SK-N-SH (cell line): Measurements from ENCODE around the gene HOTAIR. TPM values are rescaled to one million over a fixed set of nuclear protein-coding genes. Genes with fewer than 3 reads are reported as not detected.
A peak's percentile ranks its signal among the peaks of the same experiment; 100 is the strongest.

Source experiments
- CTCF ChIA-PET: fragments of 300-600, 350-600 bp; formaldehyde crosslinking; extraction: SDS; loops from one replicate; lab custom pipeline; 2021; lab: Yijun Ruan, JAX
- POLR2A ChIA-PET: fragments of 350-600 bp; sonication (Branson Sonifier 250); formaldehyde crosslinking; extraction: SDS; loops from one replicate; lab custom pipeline; 2020; ENCODE audit warnings: antibody characterized with exemption, inconsistent platforms; lab: Yijun Ruan, JAX
- DNase-seq: peaks from one replicate; pipeline ENCODE4 v3.0.0; 2012
- H2AFZ ChIP-seq: fragments of 200-600 bp; sonication (generic); 2 replicates; pipeline ENCODE4 v1.8.1; 2016; ENCODE audit warnings: antibody characterized with exemption, mild to moderate bottlenecking, low read depth
- H3F3A ChIP-seq: fragments of 200-600 bp; sonication (generic); replicated peaks from 2 replicates; pipeline ENCODE3; 2016; ENCODE audit warnings: antibody characterized with exemption, mild to moderate bottlenecking; ENCODE audit not compliant: insufficient read depth
- H3K27ac ChIP-seq, 2 experiments: fragments of 200-500 bp in 1 of 2; fragments of 200-600 bp in 1 of 2; sonication (Bioruptor generic) in 1 of 2; sonication (generic), shearing (Covaris generic) in 1 of 2; 2 replicates each; pipeline versions ENCODE4 v1.5.1 to v1.6.1; 2014 to 2016; ENCODE audit warnings: low read depth in 2 of 2, inconsistent platforms in 1 of 2, low read length in 1 of 2, mild to moderate bottlenecking in 1 of 2, mixed read lengths in 1 of 2
- H3K27me3 ChIP-seq: fragments of 200-600 bp; sonication (generic), shearing (Covaris generic); 2 replicates; pipeline ENCODE4 v1.6.1; 2016; ENCODE audit warnings: mixed run types; ENCODE audit not compliant: insufficient read depth
- H3K36me3 ChIP-seq, 2 experiments: fragments of 200-500 bp in 1 of 2; fragments of 200-600 bp in 1 of 2; sonication (Bioruptor generic) in 1 of 2; sonication (generic) in 1 of 2; replicated peaks in 1 of 2; 2 replicates each; pipeline versions ENCODE3 to v1.5.1; 2014 to 2016; ENCODE audit warnings: low read length in 1 of 2, mild to moderate bottlenecking in 1 of 2; ENCODE audit not compliant: insufficient read depth in 2 of 2, control insufficient read depth in 1 of 2
- H3K4me1 ChIP-seq, 2 experiments: fragments of 200-500 bp in 1 of 2; fragments of 200-600 bp in 1 of 2; sonication (Bioruptor generic) in 1 of 2; sonication (generic), shearing (Covaris generic) in 1 of 2; 2 replicates each; pipeline versions ENCODE4 v1.5.1 to v1.6.1; 2014 to 2016; ENCODE audit warnings: low read depth in 1 of 2, low read length in 1 of 2, mixed run types in 1 of 2; ENCODE audit not compliant: insufficient read depth in 2 of 2, control insufficient read depth in 1 of 2
- H3K4me2 ChIP-seq: fragments of 200-600 bp; sonication (generic), shearing (Covaris generic); 2 replicates; pipeline ENCODE4 v1.6.1; 2017; ENCODE audit warnings: mixed run types
- H3K4me3 ChIP-seq, 2 experiments: fragments of 200-500 bp in 1 of 2; fragments of 200-600 bp in 1 of 2; sonication (Bioruptor generic) in 1 of 2; sonication (generic), shearing (Covaris generic) in 1 of 2; 2 replicates each; pipeline versions ENCODE4 v1.5.1 to v1.8.1; 2014 to 2016; ENCODE audit warnings: low read depth in 2 of 2, inconsistent platforms in 1 of 2, low read length in 1 of 2, mild to moderate bottlenecking in 1 of 2, mixed read lengths in 1 of 2, moderate library complexity in 1 of 2
- H3K79me2 ChIP-seq: fragments of 200-600 bp; sonication (generic); 2 replicates; pipeline ENCODE4 v1.8.1; 2017; ENCODE audit warnings: mild to moderate bottlenecking; ENCODE audit not compliant: insufficient read depth
- H3K9ac ChIP-seq: fragments of 200-600 bp; sonication (generic); 2 replicates; pipeline ENCODE4 v1.6.1; 2017; ENCODE audit warnings: mixed run types
- H3K9me2 ChIP-seq: fragments of 200-600 bp; sonication (generic); 2 replicates; pipeline ENCODE4 v1.6.1; 2017; ENCODE audit warnings: mixed run types
- H3K9me3 ChIP-seq: fragments of 200-600 bp; sonication (generic); 2 replicates; pipeline ENCODE4 v1.6.1; 2017; ENCODE audit warnings: mixed run types, mild to moderate bottlenecking, moderate library complexity
- H4K20me1 ChIP-seq: fragments of 200-600 bp; sonication (generic); 2 replicates; pipeline ENCODE4 v1.6.1; 2017; ENCODE audit warnings: mild to moderate bottlenecking, mixed run types; ENCODE audit not compliant: insufficient read depth
- ELF1 ChIP-seq: IDR thresholded peaks from 2 replicates; pipeline ENCODE4 v1.4.0; 2012
- EZH2phosphoT487 ChIP-seq: fragments of 200-600 bp; sonication (generic); IDR thresholded peaks from 2 replicates; pipeline ENCODE4 v1.6.1; 2017; ENCODE audit warnings: low read depth, mixed run types, mild to moderate bottlenecking, antibody characterized with exemption, moderate library complexity, borderline replicate concordance
- GATA2 ChIP-seq: sonication (generic); formaldehyde crosslinking; IDR thresholded peaks from 2 replicates; pipeline ENCODE4 v1.5.0; 2020; ENCODE audit warnings: mild to moderate bottlenecking, missing genetic modification reagents
- NFIC ChIP-seq: IDR thresholded peaks from 2 replicates; pipeline ENCODE4 v1.4.0; 2012; ENCODE audit warnings: borderline replicate concordance
- RFX5 ChIP-seq: IDR thresholded peaks from 2 replicates; pipeline ENCODE4 v1.6.1; 2012; ENCODE audit warnings: mild to moderate bottlenecking, improper control_type of control experiment, low read length
- RXRA ChIP-seq: IDR thresholded peaks from 2 replicates; pipeline ENCODE4 v1.4.0; 2012; ENCODE audit warnings: low read depth, mild to moderate bottlenecking, borderline replicate concordance
- TEAD4 ChIP-seq: IDR thresholded peaks from 2 replicates; pipeline ENCODE4 v1.4.0; 2012; ENCODE audit warnings: mild to moderate bottlenecking, borderline replicate concordance; ENCODE audit not compliant: insufficient read depth
- WGBS: methylation state at CpG from one replicate; pipeline ENCODE4 v1.1.6; 2017; ENCODE audit warnings: low lambda C conversion rate; 5-methylcytosine and 5-hydroxymethylcytosine counted together
- polyA plus RNA-seq, 3 experiments: library from polyadenylated mRNA; depleted of rRNA; stranded (reverse); fragments of >200 nt; gene quantifications; 2 replicates each; pipeline ENCODE4 v1.2.3, GENCODE V29; 2012

HOTAIR gene
- polyA plus RNA-seq, 1 of the 3 experiments (the other 2 are of a cell fraction) = not detected

- DNase-seq = no peak
- Histone ChIP-seq H3K4me1 (peaks cover 0 to 2% of the 10 kb centered on the region in 2 experiments; a peak in 2 of 4 replicates), H3K27me3 (peaks cover 98% of the 10 kb centered on the region), H3K9ac (no peak overlapping the region), H2AFZ (no peak overlapping the region), H3F3A (no peaks in the 10 kb centered on the region), H3K4me2 (no peak overlapping the region), H3K27ac (no peak overlapping the region), H3K79me2 (no peaks in the 10 kb centered on the region), H3K9me3 (no peaks in the 10 kb centered on the region), H3K4me3 (no peak overlapping the region), H4K20me1 (no peaks in the 10 kb centered on the region), H3K36me3 (no peaks in the 10 kb centered on the region), H3K9me2 (no peaks in the 10 kb centered on the region)
- POLR2A ChIA-PET = no interaction called here
- TF ChIP-seq NFIC (no peak), GATA2 (CRISPR knock-in tag) (no peak), EZH2phosphoT487 (no peak), ELF1 (no peak)
- 11% methylated on average over 11 of the region's 11 CpGs for WGBS
- CTCF ChIA-PET = interaction anchor here (0.6 to 12.7 kb wide), 6 partner anchors 10 to 236 kb away, joined by 3 to 134 read pairs (median 4); partner anchors contain the start of genes HOXC10 and HOXC12
Observed at GRCh38 chr12:53977596-53978445, 3.1 kb upstream of the HOTAIR start.

DNA sequence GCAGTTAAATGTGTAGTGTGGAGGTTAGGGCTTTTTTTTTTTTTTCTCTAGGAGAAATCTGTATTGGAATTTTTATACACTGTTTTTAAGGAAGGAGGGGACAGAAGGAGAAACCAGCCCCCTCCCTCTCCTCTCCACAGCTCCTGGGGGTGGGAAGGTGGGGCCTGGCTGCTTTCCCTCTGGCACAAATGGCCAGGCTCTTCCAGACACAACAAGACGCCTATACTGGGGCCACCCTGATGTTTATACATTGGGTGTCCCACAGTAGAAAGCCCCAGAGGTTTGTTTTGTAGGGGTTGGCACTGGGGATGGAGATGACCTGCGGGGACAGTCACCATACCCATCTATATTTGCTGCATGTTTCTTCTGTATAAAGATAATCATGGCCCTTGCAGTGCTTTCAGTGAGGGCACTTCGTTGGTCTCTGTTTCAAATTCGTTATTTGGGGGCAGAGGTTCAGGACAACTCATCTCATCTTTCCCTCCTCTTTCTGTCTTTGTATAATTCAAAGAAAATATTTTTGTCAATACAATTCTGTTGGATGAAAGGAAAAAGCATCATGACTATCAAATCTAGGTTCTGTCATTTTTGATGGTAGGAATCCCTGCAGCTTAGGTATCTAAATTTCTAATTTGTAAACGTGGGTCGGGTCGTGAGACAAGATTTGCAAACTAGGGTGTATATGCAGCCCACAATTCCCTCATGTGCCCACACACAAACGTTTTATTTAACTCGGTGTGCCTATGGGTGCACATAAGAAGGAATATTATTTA is 2.3 kb upstream of the HOTAIR start:
- Histone ChIP-seq H3K9me3 (no peaks in the 10 kb centered on the region), H4K20me1 (0 out of 2 replicates have a peak, but pooled peaks cover 2% of the 10 kb centered on the region), H3F3A (peaks cover 3% of the 10 kb centered on the region), H3K36me3 (no peaks in the 10 kb centered on the region), H3K79me2 (no peaks in the 10 kb centered on the region), H3K4me2 (no peak overlapping the region), H3K9me2 (no peaks in the 10 kb centered on the region), H3K9ac (no peak overlapping the region), H3K4me3 (no peak overlapping the region), H3K4me1 (peaks cover 0 to 2% of the 10 kb centered on the region in 2 experiments; a peak in 2 of 4 replicates), H3K27me3 (peaks cover 98% of the 10 kb centered on the region), H2AFZ (no peak overlapping the region), H3K27ac (no peak overlapping the region)
- ChIA-PET CTCF (interaction anchor here (0.7 to 12.7 kb wide), 6 partner anchors 11 to 237 kb away, joined by 3 to 134 read pairs (median 5); partner anchors contain the start of genes HOXC10 and HOXC12), POLR2A (interaction anchor here (0.6 kb wide), 1 partner anchor 78 kb away, joined by 3 read pairs; no protein-coding TSS in a partner anchor)
- DNase-seq = no peak
- WGBS = 17% methylated on average over 9 of the region's 9 CpGs
- no peak for TF ChIP-seq TEAD4

DNA sequence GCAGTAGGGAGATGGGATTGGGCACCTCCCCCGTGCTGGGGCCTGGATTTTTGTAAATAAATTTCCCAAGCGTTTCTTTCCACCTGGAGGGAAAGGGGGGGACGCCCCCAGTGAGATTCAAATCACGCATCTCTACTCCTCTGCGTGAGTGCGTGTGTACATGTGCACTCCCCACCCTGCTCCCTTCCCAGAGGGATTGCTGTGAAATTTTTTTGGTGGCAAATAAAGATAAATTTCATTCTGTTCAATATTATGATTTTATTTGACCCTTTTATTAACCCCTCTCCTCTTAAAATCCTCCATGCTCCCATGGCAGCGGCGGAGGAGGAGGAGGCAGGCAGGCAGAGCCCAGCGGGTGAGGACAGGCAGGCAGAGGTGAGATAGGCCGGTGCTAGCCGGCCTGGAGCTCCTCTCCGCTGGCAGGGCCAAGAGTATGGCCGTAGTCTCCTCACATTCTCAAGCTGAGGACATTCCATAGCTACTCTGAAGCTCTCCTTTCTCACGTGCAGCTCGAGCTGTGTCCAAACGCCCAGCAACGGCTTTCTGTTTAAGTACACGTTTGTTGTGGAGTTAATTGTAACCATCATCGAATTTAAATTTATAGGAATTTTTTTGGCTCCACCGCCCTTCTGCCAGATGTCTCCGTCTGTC is 1.5 kb upstream of the HOTAIR start:
- no peaks in the 10 kb centered on the region for H3K36me3 ChIP-seq
- WGBS = 22% methylated on average over 17 of the region's 21 CpGs
- peaks cover 3% of the 10 kb centered on the region for H3F3A ChIP-seq
- no peak overlapping the region for H3K27ac ChIP-seq
- 0 out of 2 replicates have a peak, but pooled peaks cover 2% of the 10 kb centered on the region for H4K20me1 ChIP-seq
- H3K79me2 ChIP-seq = no peaks in the 10 kb centered on the region
- H3K4me1 ChIP-seq = peaks cover 0 to 2% of the 10 kb centered on the region in 2 experiments; a peak in 2 of 4 replicates
- no peak overlapping the region for H3K4me3 ChIP-seq
- no peak overlapping the region for H2AFZ ChIP-seq
- peaks cover 98% of the 10 kb centered on the region for H3K27me3 ChIP-seq
- DNase-seq = no peak
- TF ChIP-seq TEAD4 = no peak
- TF ChIP-seq RFX5 = no peak
- 0 out of 2 replicates have a peak, but pooled peaks have one; percentile 12 for TF ChIP-seq EZH2phosphoT487
- no peak for TF ChIP-seq NFIC
- no peak for TF ChIP-seq RXRA
- H3K9me3 ChIP-seq = no peaks in the 10 kb centered on the region
- no peak overlapping the region for H3K4me2 ChIP-seq
- no peak overlapping the region for H3K9ac ChIP-seq
- no peaks in the 10 kb centered on the region for H3K9me2 ChIP-seq
- POLR2A ChIA-PET = interaction anchor here (0.6 kb wide), 1 partner anchor 78 kb away, joined by 3 read pairs; no protein-coding TSS in a partner anchor
- CTCF ChIA-PET = interaction anchor here (0.8 to 12.7 kb wide), 6 partner anchors 10 to 238 kb away, joined by 3 to 134 read pairs (median 4); partner anchors contain the start of genes HOXC10 and HOXC9
